Epithelial cell of proximal tubule (primary cell): ENCODE data around the gene PMFBP1. TPM values are rescaled to one million over a fixed set of nuclear protein-coding genes. Genes with fewer than 3 reads are reported as not detected.

Experiments
- DNase-seq: peaks from one replicate; pipeline ENCODE4 v3.0.0-alpha.2; 2011; ENCODE audit warnings: low read depth
- H3K4me3 ChIP-seq: 2 replicates; pipeline ENCODE4 v1.5.1; 2011; ENCODE audit warnings: low read depth, mild to moderate bottlenecking, low read length
- total RNA-seq: library from RNA; depleted of rRNA; stranded (reverse); fragments of >200 nt; gene quantifications from 2 replicates; pipeline ENCODE4 v1.2.3, GENCODE V29; 2015
- TF ChIP-seq, protein P1 (sequence below): conservative IDR thresholded peaks from 2 replicates; pipeline ENCODE4 v1.5.1; 2012; ENCODE audit warnings: low read depth, mild to moderate bottlenecking, low read length

Gene PMFBP1
- total RNA-seq, 1 donor from 2014 or later, result 0.52 TPM

DNA sequence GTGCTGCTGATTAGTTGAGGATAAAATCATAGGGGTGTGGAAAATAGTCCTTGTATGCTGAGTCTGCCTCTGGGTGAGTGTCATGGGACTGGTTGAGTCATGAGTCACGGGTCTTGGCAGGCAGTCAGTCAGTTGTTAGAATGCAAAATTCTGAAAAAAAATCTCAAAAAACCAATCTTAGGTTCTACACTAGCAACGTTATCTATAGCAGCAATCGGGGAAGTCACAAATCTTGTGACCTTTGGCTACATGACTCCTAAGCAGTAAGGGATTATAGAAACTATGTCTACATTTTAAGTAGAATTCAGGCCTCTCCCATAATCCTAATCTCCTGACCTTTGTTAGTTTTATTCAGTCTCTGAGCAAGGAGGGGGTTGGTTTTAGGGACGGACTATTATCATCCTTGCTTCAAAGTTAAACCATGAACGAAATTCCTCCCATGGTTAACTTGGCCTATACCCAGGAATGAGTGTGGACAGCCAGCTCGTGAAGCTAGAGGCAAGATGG, 18.0 kb upstream of the PMFBP1 start:
- TF ChIP-seq, protein P1, sequence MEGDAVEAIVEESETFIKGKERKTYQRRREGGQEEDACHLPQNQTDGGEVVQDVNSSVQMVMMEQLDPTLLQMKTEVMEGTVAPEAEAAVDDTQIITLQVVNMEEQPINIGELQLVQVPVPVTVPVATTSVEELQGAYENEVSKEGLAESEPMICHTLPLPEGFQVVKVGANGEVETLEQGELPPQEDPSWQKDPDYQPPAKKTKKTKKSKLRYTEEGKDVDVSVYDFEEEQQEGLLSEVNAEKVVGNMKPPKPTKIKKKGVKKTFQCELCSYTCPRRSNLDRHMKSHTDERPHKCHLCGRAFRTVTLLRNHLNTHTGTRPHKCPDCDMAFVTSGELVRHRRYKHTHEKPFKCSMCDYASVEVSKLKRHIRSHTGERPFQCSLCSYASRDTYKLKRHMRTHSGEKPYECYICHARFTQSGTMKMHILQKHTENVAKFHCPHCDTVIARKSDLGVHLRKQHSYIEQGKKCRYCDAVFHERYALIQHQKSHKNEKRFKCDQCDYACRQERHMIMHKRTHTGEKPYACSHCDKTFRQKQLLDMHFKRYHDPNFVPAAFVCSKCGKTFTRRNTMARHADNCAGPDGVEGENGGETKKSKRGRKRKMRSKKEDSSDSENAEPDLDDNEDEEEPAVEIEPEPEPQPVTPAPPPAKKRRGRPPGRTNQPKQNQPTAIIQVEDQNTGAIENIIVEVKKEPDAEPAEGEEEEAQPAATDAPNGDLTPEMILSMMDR, result no peak
- peak; percentile 27 for DNase-seq
- H3K4me3 ChIP-seq, result no peak overlapping the region

- no peak for DNase-seq
- H3K4me3 ChIP-seq, result no peak overlapping the region
- TF ChIP-seq, protein P1, result no peak
Measured at GRCh38 chr16:72188541-72188940, 16.6 kb upstream of the PMFBP1 start.

GRCh38 chr16:72187551-72187950, 15.6 kb upstream of the PMFBP1 start:
- no peak overlapping the region for H3K4me3 ChIP-seq
- DNase-seq, result no peak
- TF ChIP-seq, protein P1, result no peak

DNA sequence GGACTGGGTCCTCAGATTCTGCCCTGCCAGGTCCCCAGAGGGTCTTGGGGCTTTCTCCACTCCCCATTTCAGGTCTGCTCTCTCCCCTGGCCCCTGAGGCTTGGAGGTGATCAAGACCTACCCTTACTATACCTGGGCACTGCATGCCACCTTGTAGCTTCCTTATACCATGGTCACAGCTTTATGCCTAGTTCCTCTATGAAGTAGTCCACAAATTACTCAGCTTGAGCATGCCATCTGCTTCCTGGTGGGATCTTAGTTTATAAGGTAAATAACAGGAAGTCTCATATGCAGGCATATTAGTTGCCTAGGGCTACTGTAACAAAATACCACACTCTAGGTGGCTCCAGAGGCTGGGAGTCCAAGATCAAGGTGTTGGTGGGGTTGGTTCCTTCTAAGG, 11.0 kb upstream of the PMFBP1 start:
- no peak overlapping the region for H3K4me3 ChIP-seq
- TF ChIP-seq, protein P1, result no peak
- DNase-seq, result no peak

DNA sequence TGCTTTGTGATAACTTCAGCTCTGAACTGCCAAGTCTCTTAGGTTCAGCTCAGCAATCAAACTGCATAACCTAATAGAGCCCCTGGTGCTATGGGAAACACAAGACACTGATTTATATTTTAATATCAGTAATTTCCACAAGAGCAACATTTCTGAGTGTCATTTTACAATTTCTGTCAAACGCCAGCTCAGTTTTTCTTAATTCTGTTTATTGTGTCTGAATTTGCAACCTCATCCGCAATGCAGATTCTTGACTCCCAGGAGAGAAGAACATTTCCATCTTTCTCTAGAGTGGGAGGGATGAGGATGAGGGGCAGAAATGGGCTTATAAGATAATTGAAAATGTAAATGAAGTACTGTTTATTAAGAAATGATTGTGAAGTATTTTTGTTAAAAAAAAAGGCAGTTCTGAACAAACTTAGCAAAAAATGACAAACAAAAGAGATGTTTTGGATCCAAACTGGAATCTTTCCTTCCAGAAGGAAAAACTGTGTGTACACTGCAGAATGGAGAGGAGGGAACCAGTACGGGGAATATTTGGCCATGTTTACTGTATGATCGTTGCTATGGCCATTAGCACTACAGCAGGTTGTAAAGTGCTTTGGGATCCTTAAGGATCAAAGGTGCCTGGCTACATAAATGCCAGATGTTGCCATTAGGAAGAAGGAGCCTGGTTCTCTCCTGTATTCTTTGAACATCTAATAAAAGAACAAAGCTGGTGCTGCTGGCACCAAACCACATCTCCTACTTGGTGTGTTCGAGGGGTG, 7.4 kb upstream of the PMFBP1 start:
- H3K4me3 ChIP-seq, result no peak overlapping the region
- DNase-seq, result no peak
- TF ChIP-seq, protein P1, result no peak

GRCh38 chr16:72174726-72175125, 2.8 kb upstream of the PMFBP1 start:
- no peak overlapping the region for H3K4me3 ChIP-seq
- TF ChIP-seq, protein P1, result no peak
- DNase-seq, result no peak

DNA sequence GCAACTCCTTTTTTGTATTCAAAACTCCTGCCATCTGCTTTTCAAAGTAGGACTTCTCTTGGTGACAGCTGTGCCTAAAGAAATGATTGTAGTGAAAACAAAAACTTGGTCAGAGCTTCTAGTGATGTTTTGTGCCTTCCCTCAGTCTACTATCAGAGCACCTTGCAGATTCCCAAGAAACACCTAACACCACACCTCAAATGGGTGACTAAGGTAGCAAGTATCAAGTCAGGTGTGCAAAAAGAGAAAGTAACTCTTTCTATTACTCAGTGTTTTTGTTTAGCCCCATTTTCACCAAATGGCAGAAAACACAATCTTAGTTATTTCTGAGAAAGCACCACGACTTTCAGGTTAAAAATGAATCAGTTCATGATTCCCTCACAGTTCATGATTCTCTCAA, 2.0 kb upstream of the PMFBP1 start:
- TF ChIP-seq, protein P1, result no peak
- no peak overlapping the region for H3K4me3 ChIP-seq
- DNase-seq, result no peak
